SK-N-SH (cell line): ENCODE results near the gene GFY.

ENCODE experiments used
- CTCF ChIP-seq: fragments of 200-600 bp; sonication (generic); IDR thresholded peaks from 2 replicates; pipeline ENCODE4 v1.6.1; 2017; ENCODE audit warnings: antibody characterized with exemption, mild to moderate bottlenecking, moderate library complexity
- TCF12 ChIP-seq: IDR thresholded peaks from 2 replicates; pipeline ENCODE4 v1.4.0; 2012
- TEAD4 ChIP-seq: IDR thresholded peaks from 2 replicates; pipeline ENCODE4 v1.4.0; 2012; ENCODE audit warnings: mild to moderate bottlenecking, borderline replicate concordance; ENCODE audit not compliant: insufficient read depth

GRCh38 chr19:49393881-49394280 lies 31.3 kb upstream of the GFY start:
- TF ChIP-seq TCF12 (no peak), TEAD4 (no peak), CTCF (no peak)
